ENCODE results near the gene UBE4B.

UBE4B gene

GRCh38 chr1:10177876-10178275 lies 145.1 kb downstream of the UBE4B start:
- peaks cover 19% of the 10 kb centered on the region for H3K4me1 ChIP-seq (ENCODE audit: low read length)
- no peak overlapping the region for H3K9ac ChIP-seq (ENCODE audit: low read length)
- no peak overlapping the region for H3K4me3 ChIP-seq (ENCODE audit: low read length)
- peaks cover 6% of the 10 kb centered on the region for H3K36me3 ChIP-seq (replicated peaks; ENCODE audit: low read depth, low read length)
- TF ChIP-seq CTCF (IDR thresholded peaks at IDR 0.05; ENCODE audit: low read depth, low read length) (no peak), EZH2phosphoT487 (IDR thresholded peaks at IDR 0.05; ENCODE audit: low read depth) (no peak)
- H3K9me3 ChIP-seq (ENCODE audit: insufficient read depth, low read length) = no peaks in the 10 kb centered on the region
- no peaks in the 10 kb centered on the region for H4K20me1 ChIP-seq (ENCODE audit: insufficient read depth, low read length)
- no peaks in the 10 kb centered on the region for H3K27me3 ChIP-seq (ENCODE audit: low read depth, low read length)
- H3K79me2 ChIP-seq (ENCODE audit: low read length) = no peaks in the 10 kb centered on the region
- no peak overlapping the region for H2AFZ ChIP-seq (ENCODE audit: low read depth, low read length)
- H3K27ac ChIP-seq (ENCODE audit: low read length) = no peak overlapping the region
- H3K4me2 ChIP-seq (ENCODE audit: low read length) = no peak overlapping the region

GRCh38 chr1:10178597-10179405 lies 146.0 kb downstream of the UBE4B start:
- TF ChIP-seq EZH2phosphoT487 (IDR thresholded peaks at IDR 0.05; ENCODE audit: low read depth) (no peak), CTCF (IDR thresholded peaks at IDR 0.05; ENCODE audit: low read depth, low read length) (no peak)
- no peaks in the 10 kb centered on the region for H3K27me3 ChIP-seq (ENCODE audit: low read depth, low read length)
- no peak overlapping the region for H3K9ac ChIP-seq (ENCODE audit: low read length)
- no peaks in the 10 kb centered on the region for H3K79me2 ChIP-seq (ENCODE audit: low read length)
- H3K4me1 ChIP-seq (ENCODE audit: low read length) = peaks cover 12% of the 10 kb centered on the region
- H4K20me1 ChIP-seq (ENCODE audit: insufficient read depth, low read length) = no peaks in the 10 kb centered on the region
- H3K36me3 ChIP-seq (replicated peaks; ENCODE audit: low read depth, low read length) = peaks cover 5% of the 10 kb centered on the region
- H3K4me2 ChIP-seq (ENCODE audit: low read length) = no peak overlapping the region
- no peak overlapping the region for H2AFZ ChIP-seq (ENCODE audit: low read depth, low read length)
- H3K4me3 ChIP-seq (ENCODE audit: low read length) = no peak overlapping the region
- no peak overlapping the region for H3K27ac ChIP-seq (ENCODE audit: low read length)
- no peaks in the 10 kb centered on the region for H3K9me3 ChIP-seq (ENCODE audit: insufficient read depth, low read length)

- no peak for TF ChIP-seq EZH2phosphoT487 (IDR thresholded peaks at IDR 0.05; ENCODE audit: low read depth)
- no peak for TF ChIP-seq CTCF (IDR thresholded peaks at IDR 0.05; ENCODE audit: low read depth, low read length)
- Histone ChIP-seq H3K4me3 (ENCODE audit: low read length) (no peak overlapping the region), H3K36me3 (replicated peaks; ENCODE audit: low read depth, low read length) (peaks cover 5% of the 10 kb centered on the region), H3K27me3 (ENCODE audit: low read depth, low read length) (no peaks in the 10 kb centered on the region), H3K79me2 (ENCODE audit: low read length) (no peaks in the 10 kb centered on the region), H3K4me2 (ENCODE audit: low read length) (no peak overlapping the region), H4K20me1 (ENCODE audit: insufficient read depth, low read length) (no peaks in the 10 kb centered on the region), H3K27ac (ENCODE audit: low read length) (no peak overlapping the region), H3K9me3 (ENCODE audit: insufficient read depth, low read length) (no peaks in the 10 kb centered on the region), H2AFZ (ENCODE audit: low read depth, low read length) (no peak overlapping the region), H3K4me1 (ENCODE audit: low read length) (peaks cover 11% of the 10 kb centered on the region), H3K9ac (ENCODE audit: low read length) (no peak overlapping the region)
Observed at GRCh38 chr1:10179406-10180091, 146.8 kb downstream of the UBE4B start.

DNA sequence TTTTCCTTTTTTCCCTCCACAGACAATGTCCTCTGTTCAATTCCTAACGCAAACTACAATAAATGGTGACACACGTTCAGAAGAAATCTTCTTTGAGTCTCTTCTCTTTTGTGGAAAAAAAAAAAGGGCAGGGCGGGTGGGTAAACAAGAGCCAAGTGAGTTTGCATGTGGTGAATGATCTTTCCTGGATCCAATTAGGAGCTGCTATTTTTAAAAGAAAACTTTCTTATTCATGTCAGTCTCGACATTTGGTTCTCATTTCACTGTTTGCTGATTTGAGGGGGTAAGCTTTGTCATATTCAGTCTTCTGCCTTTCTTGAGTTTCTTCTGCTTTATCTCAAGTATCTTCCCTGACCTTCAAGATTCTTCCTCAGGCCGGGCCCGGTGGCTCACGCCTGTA lies 148.4 kb downstream of the UBE4B start:
- Histone ChIP-seq H3K27ac (ENCODE audit: low read length) (no peak overlapping the region), H4K20me1 (ENCODE audit: insufficient read depth, low read length) (no peaks in the 10 kb centered on the region), H3K27me3 (ENCODE audit: low read depth, low read length) (no peaks in the 10 kb centered on the region), H3K4me1 (ENCODE audit: low read length) (peaks cover 11% of the 10 kb centered on the region), H3K36me3 (replicated peaks; ENCODE audit: low read depth, low read length) (peaks cover 2% of the 10 kb centered on the region), H3K9ac (ENCODE audit: low read length) (no peak overlapping the region), H2AFZ (ENCODE audit: low read depth, low read length) (no peak overlapping the region), H3K4me2 (ENCODE audit: low read length) (peak overlapping the region; percentile 48; the same call in 1 of the 2 replicates), H3K79me2 (ENCODE audit: low read length) (no peaks in the 10 kb centered on the region), H3K9me3 (ENCODE audit: insufficient read depth, low read length) (no peaks in the 10 kb centered on the region), H3K4me3 (ENCODE audit: low read length) (no peak overlapping the region)
- TF ChIP-seq CTCF (IDR thresholded peaks at IDR 0.05; ENCODE audit: low read depth, low read length) = no peak
- no peak for TF ChIP-seq EZH2phosphoT487 (IDR thresholded peaks at IDR 0.05; ENCODE audit: low read depth)

Measured in OCI-LY3 (cell line).